Effector memory CD4-positive, alpha-beta T cell (primary cell): ENCODE results near the gene NSMF.
A peak's percentile ranks its signal among the peaks of the same experiment; 100 is the strongest.

Experiments used
- DNase-seq, 3 donors: peaks; one replicate each; pipeline ENCODE4 v3.0.0-alpha.2; 2020
- H3K27ac ChIP-seq: 2 replicates; pipeline ENCODE4 v1.7.0; 2013; ENCODE audit warnings: mild to moderate bottlenecking, low read length, moderate library complexity; ENCODE audit not compliant: insufficient read depth, poor library complexity, severe bottlenecking
- H3K27me3 ChIP-seq: replicated peaks from 2 replicates; pipeline ENCODE4 v1.7.0; 2013; ENCODE audit warnings: mild to moderate bottlenecking, low read length; ENCODE audit not compliant: insufficient read depth, control insufficient read depth, poor library complexity, severe bottlenecking
- H3K36me3 ChIP-seq: 2 replicates; pipeline ENCODE4 v1.7.0; 2013; ENCODE audit warnings: mild to moderate bottlenecking, low read length, moderate library complexity; ENCODE audit not compliant: control insufficient read depth, insufficient read depth
- H3K4me1 ChIP-seq: 2 replicates; pipeline ENCODE4 v1.7.0; 2013; ENCODE audit warnings: low read length, mild to moderate bottlenecking; ENCODE audit not compliant: control insufficient read depth, insufficient read depth, poor library complexity, severe bottlenecking
- H3K4me3 ChIP-seq: 2 replicates; pipeline ENCODE4 v1.7.0; 2013; ENCODE audit warnings: low read length, low read depth, mild to moderate bottlenecking; ENCODE audit not compliant: insufficient read depth, poor library complexity, severe bottlenecking
- H3K9me3 ChIP-seq: 2 replicates; pipeline ENCODE4 v1.7.0; 2013; ENCODE audit warnings: mild to moderate bottlenecking, low read length, moderate library complexity; ENCODE audit not compliant: control insufficient read depth

NSMF gene

DNA sequence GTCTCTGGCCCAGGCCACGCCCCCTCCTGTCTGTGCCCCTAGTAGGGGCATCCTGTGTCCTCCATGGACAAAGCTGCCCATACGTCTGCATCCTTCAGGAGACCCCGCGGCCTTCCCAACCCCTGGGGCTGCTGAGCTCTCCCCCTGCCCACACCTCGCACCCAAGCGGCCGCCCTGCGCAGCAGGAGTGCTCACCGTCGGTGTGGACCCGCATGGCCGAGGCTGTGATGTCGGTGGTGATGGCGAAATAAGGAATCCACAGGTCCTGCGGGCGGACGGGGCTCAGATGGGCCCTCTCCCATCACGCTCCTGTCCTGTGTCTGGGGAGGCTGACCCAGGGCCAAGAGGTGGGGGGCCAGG is 4.8 kb upstream of the NSMF start:
- Histone ChIP-seq H3K4me3 (no peak overlapping the region), H3K27ac (no peak overlapping the region), H3K36me3 (no peaks in the 10 kb centered on the region), H3K9me3 (no peaks in the 10 kb centered on the region), H3K27me3 (no peaks in the 10 kb centered on the region), H3K4me1 (peaks cover 35% of the 10 kb centered on the region)
- DNase-seq: no peak

DNA sequence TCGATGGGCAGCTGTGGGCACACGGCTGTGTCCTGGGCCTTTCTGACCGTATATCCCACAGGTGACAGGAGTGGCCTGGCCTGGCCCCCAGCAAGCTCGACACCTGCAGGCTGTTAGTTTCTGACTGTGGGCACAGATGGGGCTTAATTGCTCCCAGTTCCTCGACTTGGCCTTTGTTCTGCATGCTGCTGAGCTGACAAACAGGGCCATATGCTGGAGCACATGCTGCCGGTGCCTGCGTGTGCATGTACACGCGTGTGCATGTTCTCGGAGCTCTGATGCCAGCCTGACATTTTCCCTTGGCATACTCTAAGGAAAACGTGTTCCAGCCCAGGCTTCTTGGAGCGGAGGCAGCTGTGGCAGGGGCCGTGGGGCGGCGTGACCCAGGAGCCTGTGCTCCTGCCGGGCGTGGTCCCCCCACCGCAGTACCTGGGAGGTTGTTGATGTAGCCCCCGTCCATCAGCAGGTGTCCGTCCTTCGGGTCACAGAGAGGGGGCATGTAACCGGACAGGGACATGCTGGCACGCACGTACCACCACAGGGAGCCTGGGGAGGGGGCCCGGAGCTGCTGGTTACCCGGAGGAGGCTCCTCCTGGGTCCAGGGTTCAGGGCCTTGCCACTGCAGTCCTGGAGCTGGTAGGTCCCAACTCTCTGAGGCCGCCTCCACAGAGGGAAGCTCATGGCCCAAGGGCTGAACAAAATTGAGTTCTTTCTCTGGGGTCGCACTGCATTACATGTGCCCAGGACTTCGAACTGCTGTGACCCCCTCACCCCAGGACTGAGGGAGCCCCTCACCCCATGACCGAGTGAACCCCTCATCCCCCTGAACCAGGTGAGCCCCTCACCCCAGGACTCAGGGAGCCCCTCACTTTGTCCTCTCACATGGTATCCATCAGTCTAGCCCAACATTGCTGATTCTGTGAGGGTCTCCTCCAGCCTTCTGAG is 4.1 kb upstream of the NSMF start:
- no peaks in the 10 kb centered on the region for H3K27me3 ChIP-seq
- no peaks in the 10 kb centered on the region for H3K36me3 ChIP-seq
- DNase-seq: no peak
- peaks cover 40% of the 10 kb centered on the region for H3K4me1 ChIP-seq
- H3K27ac ChIP-seq: no peak overlapping the region
- no peaks in the 10 kb centered on the region for H3K9me3 ChIP-seq
- H3K4me3 ChIP-seq: peak overlapping the region; percentile 47

DNA sequence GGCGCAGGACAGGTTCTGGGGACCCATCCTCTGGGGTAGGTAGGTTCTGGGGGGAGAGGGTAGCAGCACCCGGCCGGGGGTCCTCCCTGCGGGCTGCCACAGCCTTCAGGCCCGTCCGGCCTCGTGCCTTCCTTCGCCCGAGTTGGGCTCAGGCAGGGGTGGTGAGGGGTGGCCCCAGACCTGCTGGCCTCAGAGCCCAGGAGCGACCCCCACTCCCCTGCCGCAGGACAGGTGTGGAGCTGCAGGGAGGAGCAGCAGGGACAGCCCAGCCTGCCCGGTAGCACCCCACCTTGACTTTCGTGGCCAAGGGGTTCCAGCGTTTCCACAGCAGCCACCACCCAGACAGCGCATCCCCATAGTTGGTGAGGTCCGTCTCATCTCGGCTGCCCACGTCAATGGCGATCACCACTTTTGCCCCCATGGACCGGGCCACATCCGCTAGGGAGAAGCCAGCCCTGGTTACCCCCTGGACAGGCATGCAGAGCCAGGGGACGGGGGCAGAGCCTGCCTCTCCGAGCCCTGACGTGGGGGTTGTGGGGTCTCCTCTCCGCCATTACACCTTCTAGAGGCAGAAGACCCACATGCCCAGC is 3.4 kb upstream of the NSMF start:
- peaks cover 44% of the 10 kb centered on the region for H3K4me1 ChIP-seq
- peak overlapping the region; percentile 47 for H3K4me3 ChIP-seq
- peak overlapping the region; percentile 59 for H3K27ac ChIP-seq
- H3K36me3 ChIP-seq: no peaks in the 10 kb centered on the region
- DNase-seq: no peak
- H3K9me3 ChIP-seq: no peaks in the 10 kb centered on the region
- no peaks in the 10 kb centered on the region for H3K27me3 ChIP-seq

GRCh38 chr9:137461663-137462395 is 2.7 kb upstream of the NSMF start:
- Histone ChIP-seq H3K4me1 (peaks cover 44% of the 10 kb centered on the region), H3K4me3 (peak overlapping the region; percentile 47), H3K36me3 (peaks cover 6% of the 10 kb centered on the region), H3K27me3 (no peaks in the 10 kb centered on the region), H3K27ac (peak overlapping the region; percentile 59), H3K9me3 (no peaks in the 10 kb centered on the region)
- DNase-seq: peak; percentile 63 to 71 (median 67)

DNA sequence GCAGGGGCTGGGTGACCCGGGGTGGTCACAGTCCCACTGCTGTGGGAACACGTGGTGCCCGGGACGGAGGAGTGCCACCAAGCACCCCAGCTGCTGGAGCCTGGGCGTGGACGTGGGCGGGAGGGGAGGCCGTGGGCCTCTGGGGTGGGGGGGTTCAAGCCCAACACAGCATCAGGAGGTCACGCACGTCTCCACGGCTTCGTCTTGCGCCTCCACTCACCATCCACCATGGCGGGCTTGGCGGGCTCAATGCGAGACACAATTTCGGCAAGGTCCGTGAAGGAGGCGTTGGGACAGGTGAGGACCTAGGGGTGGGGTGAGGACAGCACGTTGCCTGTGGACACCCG is 2.2 kb upstream of the NSMF start:
- Histone ChIP-seq H3K36me3 (peaks cover 11% of the 10 kb centered on the region), H3K9me3 (no peaks in the 10 kb centered on the region), H3K4me3 (no peak overlapping the region), H3K4me1 (peaks cover 44% of the 10 kb centered on the region), H3K27ac (peak overlapping the region; percentile 59), H3K27me3 (no peaks in the 10 kb centered on the region)
- no peak for DNase-seq

- Histone ChIP-seq H3K27me3 (no peaks in the 10 kb centered on the region), H3K4me3 (no peak overlapping the region), H3K4me1 (peaks cover 44% of the 10 kb centered on the region), H3K27ac (no peak overlapping the region), H3K9me3 (no peaks in the 10 kb centered on the region), H3K36me3 (peaks cover 11% of the 10 kb centered on the region)
- DNase-seq: no peak
Measured at GRCh38 chr9:137460363-137461315, 1.5 kb upstream of the NSMF start.

DNA sequence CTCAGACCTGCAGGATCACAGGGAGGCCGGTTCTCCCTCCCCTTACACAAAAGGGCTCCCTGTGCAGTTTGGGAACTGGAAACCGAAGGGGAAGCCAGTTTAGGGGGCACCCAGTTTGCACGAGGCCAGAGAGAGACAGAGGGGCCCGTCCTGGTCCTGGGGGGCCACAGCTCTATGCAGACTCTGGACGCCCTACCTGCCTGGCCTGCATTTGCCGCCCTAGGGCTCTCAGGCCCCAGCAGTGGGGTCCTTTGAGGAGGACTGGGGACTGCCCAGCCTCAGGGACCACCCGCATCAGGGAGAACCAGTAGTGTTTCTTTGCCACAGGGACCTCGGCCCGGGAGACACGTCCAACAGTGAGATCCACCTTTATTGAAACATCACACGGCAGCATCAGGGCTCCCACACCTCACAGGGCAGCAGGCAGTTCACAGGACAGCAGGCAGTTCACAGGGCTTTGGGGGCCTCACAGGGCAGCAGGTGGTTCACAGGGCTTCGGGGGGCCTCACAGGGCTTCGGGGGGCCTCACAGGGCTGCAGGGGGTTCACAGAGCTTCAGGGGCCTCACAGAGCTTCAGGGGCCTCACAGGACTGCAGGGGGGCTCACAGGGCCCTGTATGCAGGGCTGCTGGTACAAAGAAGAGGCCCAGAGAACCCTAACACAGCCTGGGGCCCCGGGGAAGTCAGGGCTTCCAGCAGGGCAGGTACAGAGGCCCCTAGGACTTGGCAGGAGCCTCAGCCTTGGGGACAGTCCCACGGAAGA is 648 bp upstream of the NSMF start:
- H3K27me3 ChIP-seq: no peaks in the 10 kb centered on the region
- peaks cover 11% of the 10 kb centered on the region for H3K36me3 ChIP-seq
- H3K4me3 ChIP-seq: peak overlapping the region; percentile 39
- no peaks in the 10 kb centered on the region for H3K9me3 ChIP-seq
- peak overlapping the region; percentile 66 for H3K27ac ChIP-seq
- DNase-seq: no peak
- peaks cover 47% of the 10 kb centered on the region for H3K4me1 ChIP-seq

GRCh38 chr9:137458194-137459151 is 661 bp downstream of the NSMF start:
- H3K36me3 ChIP-seq: peaks cover 11% of the 10 kb centered on the region
- H3K4me1 ChIP-seq: peaks cover 57% of the 10 kb centered on the region
- no peaks in the 10 kb centered on the region for H3K9me3 ChIP-seq
- no peak for DNase-seq
- no peaks in the 10 kb centered on the region for H3K27me3 ChIP-seq
- H3K27ac ChIP-seq: peak overlapping the region; percentile 41
- peak overlapping the region; percentile 56 for H3K4me3 ChIP-seq
